Middle frontal gyrus (tissue), 1 donor: ENCODE data around the gene RAB1B.
"Not testable (repeated sequence)": the region's sequence is repeated elsewhere in the genome, so short reads cannot be mapped to it uniquely, and the experiment has no call there.

ENCODE experiments used
- DNase-seq: peaks from one replicate; pipeline ENCODE4 v3.0.0-alpha.2; 2015; ENCODE audit warnings: low spot score; ENCODE audit errors: extremely low spot score

Gene RAB1B

DNA sequence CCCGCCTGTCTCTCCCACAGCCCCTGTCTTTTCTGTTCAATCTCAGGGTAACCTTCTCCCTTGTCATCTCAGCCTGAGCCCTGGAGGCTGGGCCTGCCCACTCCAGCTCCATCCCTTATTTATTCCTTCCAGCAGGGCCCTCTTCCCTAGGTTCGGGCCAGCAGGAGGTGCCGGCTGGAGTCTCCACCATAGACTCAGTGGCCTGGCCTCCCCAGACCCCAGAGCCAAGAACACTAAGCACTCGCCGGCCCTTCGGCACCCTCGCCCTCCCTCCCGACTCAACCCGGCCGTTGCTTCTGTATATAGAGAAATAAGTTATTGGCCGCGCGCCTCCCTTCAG lies 1.4 kb upstream of the RAB1B start:
- DNase-seq = no peak

DNA sequence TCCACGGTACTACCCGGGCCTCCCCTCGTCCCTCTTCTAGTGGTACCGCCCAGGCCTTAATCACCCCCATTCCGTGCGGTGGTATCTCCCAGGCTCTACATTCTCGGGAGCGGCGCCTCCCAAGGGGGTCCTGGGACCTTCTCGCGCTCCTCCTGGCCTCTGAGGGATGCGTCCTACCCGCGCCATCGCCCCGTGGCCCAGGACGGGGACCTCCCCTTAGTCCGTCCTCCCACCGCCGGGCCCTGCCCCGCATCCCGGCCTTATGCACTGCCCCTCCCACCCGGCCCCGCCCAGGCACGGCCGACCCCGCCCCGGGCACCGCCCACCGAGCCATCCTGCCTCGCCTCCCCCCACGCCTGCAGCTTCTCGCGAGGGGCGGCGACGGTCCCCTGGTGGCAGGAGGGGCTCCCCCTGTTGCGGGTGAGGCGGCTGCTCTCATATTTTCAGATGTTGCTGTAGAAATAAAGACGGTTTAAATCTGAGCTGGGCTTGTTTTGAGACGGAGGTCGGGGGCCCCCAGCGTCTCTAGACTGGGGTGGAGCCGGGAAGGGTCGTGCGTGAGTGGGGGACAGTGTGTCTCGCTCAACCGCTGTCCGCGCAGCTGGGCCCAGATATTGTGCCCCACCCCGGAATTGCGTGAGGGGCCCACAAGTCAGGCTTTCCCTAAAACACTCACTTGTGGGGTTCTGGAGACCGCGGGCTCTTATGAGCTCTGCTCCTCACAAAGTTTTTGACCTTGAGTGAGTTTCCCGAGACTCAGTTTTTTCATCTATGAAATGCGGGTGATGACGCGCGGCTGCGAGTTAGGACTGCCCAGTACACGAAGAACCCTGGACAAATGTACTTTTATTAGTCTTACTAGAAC lies 828 bp upstream of the RAB1B start:
- peak; percentile 53 for DNase-seq

DNA sequence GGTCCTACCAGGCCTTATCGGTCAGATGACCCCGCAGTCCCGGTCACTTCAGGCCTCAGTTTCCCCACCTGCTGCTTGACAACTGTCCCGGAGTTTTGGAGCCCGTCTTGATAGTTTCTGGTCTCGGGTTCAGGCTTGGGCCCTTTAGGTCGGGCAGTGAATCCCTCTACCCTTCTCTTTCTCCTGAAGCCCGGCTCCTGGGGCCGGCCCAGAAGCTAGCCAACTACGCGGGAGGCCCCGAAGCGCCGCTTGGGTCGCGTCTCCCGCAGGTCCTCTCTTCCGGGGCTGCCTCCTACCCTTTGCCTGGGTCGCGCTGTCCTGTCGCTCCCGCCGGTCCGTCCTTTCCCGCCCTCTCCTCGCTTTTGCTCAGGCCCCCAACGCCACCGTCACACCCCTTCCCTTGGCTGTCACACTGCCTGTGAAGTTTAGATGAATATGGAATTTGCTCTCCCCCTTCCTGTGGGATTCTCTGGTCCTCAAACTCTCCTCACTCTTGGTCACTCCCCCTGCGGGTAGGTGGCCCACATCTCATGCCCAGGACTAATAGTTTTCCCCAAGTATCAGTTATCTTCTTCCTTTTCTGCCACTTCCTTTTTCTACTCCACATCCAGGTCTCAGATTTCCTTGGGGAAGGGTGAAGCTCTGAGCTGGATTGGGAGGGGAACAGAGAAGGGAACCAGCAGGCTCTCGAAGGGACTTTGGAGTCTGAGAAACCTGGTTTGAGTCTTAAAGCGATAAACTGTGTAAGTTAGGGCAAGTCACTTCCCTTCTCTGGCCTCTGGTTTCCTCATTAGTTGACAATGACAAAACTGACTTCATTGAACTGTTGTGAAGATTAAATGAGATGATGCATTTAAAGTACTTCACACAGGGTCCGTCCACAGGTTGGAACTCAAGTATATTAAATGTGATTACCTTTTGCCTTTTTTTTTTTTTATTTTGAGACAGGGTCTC lies 790 bp downstream of the RAB1B start:
- DNase-seq = no peak

DNA sequence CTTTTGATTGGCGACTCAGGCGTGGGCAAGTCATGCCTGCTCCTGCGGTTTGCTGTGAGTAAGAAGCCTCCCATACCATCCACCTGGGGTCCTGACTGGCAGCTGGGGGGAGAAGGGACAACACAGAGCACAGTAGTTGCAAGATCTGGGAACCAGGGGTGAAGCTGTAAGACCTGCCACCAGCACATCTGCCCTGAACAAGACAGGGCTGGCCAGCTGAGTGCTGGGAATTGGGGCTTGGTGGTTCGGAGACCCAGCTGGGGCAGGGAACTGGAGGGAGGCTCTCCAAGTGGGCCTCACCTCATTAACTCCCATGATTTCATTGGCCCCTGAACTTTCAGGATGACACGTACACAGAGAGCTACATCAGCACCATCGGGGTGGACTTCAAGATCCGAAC lies 3.4 kb downstream of the RAB1B start:
- DNase-seq = no peak

DNA sequence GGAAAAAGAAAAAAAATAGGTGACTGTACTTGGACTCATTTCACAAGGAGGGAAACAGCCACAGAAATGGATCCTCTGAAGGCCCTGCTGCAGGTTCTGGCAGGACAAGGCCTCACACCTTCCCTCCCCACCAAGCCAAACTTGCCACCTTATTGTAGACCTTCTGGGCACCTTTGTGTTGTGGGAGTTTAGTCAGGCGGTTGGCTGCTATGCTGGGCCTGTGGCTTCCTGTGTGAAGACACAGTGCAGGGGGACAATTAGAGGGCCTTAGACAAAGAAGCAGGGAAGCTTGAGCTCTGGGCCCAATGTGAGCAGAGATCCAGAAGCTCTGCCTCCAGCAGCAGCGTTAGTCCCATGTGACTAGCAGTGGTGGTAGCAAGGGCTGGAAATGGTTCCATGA lies 4.2 kb downstream of the RAB1B start:
- DNase-seq = no peak

DNA sequence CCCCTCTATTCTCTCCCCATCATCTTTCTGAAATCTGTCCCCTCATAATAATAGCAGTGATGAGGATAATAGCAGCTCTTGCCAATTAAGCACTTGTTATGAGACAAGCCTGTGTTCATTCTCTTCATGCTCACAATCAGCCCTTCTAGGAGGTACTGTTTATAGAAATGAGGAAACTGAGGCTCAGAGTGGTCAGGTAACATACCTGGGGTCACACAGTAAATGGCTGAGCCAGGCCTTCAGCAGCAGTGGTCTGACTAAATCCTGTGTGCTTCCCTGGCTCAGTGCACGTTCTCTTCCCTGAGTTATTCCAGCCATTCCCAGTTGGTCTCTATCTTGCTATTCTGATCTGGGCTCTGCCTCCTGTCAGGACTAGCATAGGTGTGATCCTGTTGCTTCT lies 5.8 kb downstream of the RAB1B start:
- DNase-seq = no peak

DNA sequence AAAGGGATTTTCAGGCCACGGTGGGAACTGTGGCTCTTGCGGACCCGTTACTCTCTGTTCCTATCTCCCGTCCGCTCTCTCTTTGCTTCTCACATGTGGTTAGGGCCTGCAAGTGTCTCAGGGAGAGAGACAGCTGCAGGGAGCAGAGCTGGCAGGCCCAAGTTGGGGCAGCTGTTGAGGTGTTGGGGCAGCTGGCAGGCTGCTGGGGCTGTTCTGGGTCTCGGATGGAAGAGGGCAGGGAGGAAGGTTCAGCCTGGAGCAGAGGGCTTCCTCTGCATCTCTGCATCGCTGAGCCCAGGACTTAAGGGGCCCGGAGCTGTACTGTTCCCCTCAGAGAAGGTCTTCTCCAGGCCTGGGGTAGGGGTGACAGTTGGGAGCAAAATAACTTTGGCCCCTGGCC lies 7.0 kb downstream of the RAB1B start:
- no peak for DNase-seq

DNA sequence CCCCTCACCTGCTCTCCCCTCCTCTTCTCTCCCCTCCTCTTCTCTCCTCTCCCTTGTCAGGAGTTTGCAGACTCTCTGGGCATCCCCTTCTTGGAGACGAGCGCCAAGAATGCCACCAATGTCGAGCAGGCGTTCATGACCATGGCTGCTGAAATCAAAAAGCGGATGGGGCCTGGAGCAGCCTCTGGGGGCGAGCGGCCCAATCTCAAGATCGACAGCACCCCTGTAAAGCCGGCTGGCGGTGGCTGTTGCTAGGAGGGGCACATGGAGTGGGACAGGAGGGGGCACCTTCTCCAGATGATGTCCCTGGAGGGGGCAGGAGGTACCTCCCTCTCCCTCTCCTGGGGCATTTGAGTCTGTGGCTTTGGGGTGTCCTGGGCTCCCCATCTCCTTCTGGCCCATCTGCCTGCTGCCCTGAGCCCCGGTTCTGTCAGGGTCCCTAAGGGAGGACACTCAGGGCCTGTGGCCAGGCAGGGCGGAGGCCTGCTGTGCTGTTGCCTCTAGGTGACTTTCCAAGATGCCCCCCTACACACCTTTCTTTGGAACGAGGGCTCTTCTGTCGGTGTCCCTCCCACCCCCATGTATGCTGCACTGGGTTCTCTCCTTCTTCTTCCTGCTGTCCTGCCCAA lies 7.7 kb downstream of the RAB1B start:
- no peak for DNase-seq

DNA sequence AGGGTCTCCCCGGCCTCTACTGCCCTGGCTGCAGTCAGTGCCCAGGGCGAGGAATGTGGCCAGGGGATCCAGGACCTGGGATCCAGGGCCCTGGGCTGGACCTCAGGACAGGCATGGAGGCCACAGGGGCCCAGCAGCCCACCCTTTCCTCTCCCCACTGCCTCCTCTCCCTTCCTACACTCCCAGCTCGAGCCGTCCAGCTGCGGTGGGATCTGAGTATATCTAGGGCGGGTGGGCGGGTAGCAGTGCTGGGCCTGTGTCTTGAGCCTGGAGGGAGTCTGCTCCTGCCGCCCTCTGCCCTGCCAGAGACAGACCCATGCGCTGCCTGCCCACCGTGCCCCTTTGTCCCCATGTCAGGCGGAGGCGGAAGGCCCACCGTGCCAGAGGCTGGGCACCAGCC lies 8.2 kb downstream of the RAB1B start:
- DNase-seq = not testable (repeated sequence)

DNA sequence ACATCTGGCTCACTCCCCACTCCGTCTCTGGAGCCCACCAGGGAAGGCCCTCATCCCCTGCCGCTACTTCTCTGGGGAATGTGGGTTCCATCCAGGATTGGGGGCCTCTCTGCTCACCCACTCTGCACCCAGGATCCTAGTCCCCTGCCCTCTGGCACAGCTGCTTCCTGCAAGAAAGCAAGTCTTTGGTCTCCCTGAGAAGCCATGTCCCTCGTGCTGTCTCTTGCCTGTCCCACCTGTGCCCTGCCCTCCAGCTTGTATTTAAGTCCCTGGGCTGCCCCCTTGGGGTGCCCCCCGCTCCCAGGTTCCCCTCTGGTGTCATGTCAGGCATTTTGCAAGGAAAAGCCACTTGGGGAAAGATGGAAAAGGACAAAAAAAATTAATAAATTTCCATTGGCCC lies 8.6 kb downstream of the RAB1B start:
- DNase-seq = not testable (repeated sequence)

DNA sequence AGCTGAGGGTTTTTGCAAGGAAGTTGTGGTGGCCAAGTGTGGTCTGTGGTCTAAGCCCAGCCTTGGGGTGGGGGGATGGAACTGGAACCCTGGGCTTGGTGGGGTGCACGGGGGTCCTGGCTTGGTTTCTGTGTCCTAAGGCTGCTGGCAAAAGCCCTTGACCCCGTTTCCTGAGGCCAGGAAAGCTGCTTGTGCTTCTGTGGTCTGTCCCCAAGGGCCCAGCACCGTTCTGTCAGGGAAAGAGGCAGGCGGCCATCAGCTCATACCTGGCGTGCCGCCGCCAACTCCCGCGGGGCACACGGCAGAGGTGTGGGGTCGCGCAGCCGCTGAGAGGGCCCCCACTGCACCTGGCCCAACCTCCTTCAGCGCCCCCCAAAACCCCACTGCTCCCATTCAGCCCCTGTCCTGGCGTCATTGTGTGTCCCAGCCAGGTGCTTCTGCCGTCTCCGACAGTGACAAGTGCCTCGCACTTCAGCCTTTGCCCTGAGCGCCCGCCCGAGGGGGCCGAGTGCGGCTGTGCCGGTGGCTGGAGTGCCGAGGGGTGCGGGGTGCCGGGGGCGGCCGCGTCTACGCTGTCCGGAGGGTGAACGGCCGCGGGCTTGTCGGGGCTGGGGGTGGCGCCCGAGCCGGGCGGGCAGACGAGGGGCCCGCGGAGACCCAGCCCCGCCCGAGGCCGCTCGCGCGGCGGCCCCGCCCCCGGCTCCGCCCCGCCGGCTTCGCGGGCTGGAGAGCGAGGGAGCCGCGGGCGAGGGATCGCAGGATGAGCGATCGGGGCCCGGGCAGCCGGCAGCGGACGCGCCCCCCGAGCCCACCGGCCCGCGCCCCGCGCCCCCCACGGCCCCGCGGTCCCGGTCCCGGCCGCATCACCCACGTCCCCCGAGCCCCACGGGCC lies 9.3 kb downstream of the RAB1B start, which contains the start of gene CNIH2:
Gene CNIH2 (plus strand): TSS at position 705 of the 892 bp plus-strand sequence. CDS start 282 bp downstream, outside the sequence.
- no peak for DNase-seq

DNA sequence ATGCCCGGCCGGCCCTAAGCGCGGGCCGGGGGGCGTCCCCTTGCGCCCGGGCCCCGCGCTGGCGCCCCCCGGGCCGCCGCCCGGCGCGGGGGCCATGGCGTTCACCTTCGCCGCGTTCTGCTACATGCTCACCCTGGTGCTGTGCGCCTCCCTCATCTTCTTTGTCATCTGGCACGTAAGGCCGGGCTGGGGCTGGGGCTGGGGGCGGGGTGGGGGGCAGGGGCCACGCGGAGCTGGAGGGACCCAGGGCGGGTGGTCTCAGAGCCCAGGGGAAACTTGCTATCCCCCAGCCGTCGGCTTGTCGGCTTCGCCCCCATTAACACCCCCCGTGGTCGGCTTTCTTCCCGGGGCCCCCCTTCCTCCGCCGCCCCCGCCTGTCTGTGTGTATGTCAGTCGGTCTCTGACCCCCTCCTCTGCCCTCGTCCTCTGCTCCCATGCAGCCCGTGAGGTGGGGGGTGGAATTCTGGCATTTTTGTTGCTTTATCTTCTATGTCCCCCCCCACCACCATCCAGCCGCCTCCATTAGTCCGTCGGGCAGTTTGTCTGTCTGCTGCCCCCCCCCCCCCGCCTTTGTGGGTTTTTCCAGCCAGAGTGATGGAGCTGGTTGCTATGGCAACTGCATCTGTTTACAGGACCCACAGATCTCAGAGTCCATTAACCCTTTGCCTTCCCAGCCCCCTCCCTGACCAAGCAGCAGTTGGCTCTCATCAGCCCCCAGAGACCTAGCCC lies 10.1 kb downstream of the RAB1B start:
- DNase-seq = no peak

DNA sequence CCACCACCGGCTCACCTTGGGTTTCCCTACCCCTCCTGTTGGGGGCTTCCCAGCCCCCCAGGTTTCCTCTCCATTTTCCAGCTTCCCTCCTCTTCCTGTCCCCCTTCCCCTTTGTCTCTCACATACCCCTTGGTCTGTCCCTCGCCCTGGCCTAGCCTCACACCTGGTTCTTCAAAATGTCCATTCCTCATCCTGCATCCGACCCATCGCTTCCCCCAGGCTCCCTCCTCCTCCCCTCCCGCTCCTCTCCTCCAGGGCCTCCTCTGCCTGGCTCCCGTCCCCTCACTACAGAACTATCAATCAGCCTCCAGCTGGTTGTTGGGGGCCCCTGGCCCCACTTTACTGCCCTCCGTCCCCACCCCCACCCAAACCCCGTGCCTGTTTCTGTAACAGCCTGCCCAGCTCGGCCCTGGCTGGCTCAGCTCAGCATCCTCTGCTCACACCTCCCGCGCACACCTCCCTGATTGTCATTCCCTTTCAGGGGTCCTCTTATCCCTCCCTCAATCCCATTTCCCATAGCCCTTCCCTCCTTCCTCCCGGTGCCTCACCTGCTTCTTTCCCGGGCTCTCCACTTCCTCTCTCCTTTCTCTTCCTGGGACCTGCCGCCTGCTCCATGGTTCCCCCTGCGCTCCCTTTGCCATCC lies 10.8 kb downstream of the RAB1B start:
- DNase-seq = no peak

DNA sequence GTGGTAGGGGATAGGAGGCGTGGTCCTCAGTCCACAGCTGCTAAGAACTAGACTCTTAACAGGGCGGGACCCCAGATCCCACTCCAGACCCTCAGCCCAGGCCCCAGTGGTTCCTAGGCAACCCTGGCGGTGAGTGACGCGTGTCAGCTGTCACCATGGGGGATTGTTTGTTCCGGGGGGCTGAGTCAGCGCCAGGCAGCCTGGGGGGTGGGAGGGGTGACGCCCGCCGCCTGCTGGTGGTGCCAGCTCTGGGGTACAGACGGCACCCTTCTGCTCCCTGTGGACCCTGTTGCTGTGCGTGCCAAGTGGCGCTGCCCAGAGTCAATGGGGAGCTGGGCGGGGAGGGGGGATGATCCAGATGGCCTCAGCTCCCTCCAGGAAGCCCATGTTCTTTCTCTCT lies 12.0 kb downstream of the RAB1B start:
- DNase-seq = no peak

DNA sequence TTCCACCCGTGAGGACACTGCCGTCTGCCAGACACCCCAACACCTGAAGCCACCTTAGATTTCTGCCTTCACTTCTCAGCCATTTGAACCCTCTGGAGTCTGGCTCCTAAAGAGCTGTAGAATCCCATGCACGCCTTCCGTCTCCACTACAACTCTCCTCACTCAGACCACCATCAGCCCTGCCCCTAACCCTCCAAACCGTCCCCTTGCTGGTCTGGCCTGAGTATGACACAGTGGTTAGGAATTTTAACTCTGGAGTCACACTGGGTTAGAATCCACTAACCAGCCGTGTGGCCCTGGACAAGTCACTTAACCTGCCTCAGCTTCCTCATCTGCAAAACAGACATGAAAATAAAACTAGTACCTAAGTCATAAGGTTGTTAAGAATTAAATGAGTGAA lies 12.6 kb downstream of the RAB1B start:
- no peak for DNase-seq

DNA sequence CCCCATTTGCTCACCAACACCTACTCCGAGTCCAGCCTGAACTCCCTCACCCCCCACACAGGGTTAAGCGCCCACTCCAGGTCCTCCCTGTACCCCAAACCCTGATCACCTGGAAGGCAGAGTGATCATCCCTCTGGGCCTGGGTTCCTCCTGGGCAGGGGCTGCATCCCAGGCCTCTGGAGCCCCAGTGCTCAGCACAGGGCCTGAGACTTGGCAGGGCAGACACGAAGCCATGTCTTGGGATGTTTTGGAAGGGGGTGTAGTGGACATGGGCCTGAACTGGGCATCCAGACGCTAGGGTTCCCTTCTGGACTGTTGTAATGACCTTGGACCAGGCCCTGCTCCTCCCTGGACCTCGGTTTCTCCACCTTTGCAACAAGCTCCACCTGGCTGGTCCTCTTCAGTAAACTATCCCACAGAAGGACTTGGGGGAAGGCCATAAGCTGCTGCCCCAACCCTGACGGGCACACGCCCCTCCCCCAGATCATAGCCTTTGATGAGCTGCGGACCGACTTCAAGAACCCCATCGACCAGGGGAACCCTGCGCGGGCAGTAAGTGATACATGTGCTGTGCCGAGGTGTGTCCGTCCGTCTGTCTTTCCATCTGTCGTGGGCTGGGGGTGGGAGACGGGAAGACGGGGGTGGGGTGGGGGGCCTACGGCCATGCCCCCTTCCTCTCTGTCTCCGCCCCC lies 13.5 kb downstream of the RAB1B start:
- no peak for DNase-seq

DNA sequence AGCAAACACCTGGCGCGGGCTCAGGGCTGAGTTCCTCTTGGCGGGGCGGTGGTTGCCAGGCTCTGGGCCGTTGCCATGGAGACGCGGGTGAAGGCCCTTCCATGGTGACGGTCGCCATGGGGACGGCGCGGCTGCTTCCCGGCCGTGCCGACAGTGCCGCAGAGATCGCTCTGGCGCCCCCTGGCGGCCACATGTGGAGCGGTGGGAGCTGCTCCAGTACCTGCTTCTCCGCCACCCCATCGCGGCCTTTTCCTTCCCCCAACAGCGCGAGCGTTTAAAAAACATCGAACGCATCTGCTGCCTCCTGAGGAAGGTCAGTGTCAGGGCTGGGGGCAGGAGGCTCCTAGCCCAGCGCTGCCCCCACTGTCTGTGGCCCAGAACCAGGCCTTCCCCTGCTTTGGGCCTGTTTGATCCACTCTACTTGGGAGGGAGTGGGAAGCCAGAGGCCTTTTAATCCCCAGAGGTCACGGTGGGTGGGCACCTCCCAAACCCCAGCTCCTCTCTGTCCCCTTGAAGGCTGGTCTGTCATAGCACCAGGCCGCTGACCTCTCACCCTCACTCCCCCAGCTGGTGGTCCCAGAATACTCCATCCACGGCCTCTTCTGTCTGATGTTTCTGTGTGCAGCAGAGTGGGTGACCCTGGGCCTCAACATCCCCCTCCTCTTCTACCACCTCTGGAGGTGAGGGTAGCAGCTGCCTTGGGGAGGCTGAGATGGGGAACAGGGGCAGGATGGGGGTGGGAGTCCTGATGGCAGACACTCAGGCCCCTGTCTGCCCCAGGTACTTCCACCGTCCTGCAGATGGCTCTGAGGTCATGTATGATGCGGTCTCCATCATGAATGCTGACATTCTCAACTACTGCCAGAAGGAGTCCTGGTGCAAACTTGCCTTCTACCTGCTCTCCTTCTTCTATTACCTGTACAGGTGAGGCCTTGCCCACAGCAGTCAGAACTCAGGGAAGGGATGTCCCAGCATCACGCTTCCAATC lies 14.3 kb downstream of the RAB1B start:
- peak; percentile 96 for DNase-seq
